ENCODE data around the gene KIF16B. TPM values are rescaled to one million over a fixed set of nuclear protein-coding genes. Genes with fewer than 3 reads are reported as not detected.

The KIF16B gene
- total RNA-seq, 1 donor from 2014 or later, result 7.0 TPM

DNA sequence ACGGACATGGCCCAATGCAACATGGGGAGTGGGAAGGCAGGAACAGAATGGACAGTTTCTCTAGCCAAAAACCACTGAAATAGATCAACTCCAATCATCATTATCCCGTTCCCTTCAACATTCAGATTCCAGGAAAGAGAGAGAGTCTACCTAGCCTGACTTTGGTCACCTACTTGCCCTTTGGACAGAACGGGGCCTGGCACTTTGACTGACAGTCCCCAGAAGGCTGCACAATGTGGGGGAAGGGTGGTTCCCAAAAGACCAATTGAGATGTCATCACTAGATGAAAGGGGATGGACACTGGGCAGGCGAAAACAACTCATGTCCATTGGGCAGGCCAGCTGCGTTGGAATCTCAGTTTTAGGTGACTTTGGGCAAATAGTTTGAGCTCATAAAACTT is 15.0 kb upstream of the KIF16B start:
- H4K20me1 ChIP-seq (ENCODE audit: insufficient read depth, low read length), result no peaks in the 10 kb centered on the region
- no peak overlapping the region for H3K27ac ChIP-seq (ENCODE audit: low read depth, low read length)
- TF ChIP-seq CTCF (IDR thresholded peaks at IDR 0.05; ENCODE audit: insufficient read depth, low read depth, low read length), result no peak
- TF ChIP-seq EZH2 (IDR thresholded peaks at IDR 0.05; ENCODE audit: insufficient read depth, low read length), result no peak
- H3K4me3 Mint-ChIP-seq (ENCODE audit: unreplicated experiment), result no peak overlapping the region
- no peaks in the 10 kb centered on the region for H3K79me2 ChIP-seq (ENCODE audit: insufficient read depth, low read length)
- peaks cover 1% of the 10 kb centered on the region for H3K9me3 Mint-ChIP-seq (ENCODE audit: unreplicated experiment)
- no peak overlapping the region for H3K9ac ChIP-seq (ENCODE audit: low read length)
- H2AFZ ChIP-seq (ENCODE audit: low read depth, low read length), result no peak overlapping the region
- H3K9me3 ChIP-seq (ENCODE audit: insufficient read depth, low read depth, low read length), result no peaks in the 10 kb centered on the region
- DNase-seq (ENCODE audit: low read depth) (no peak), FAIRE-seq (no peak)
- no peaks in the 10 kb centered on the region for H3K36me3 ChIP-seq (ENCODE audit: insufficient read depth, low read length)
- H3K4me2 ChIP-seq (ENCODE audit: low read length), result no peak overlapping the region
- no peaks in the 10 kb centered on the region for H3K4me1 ChIP-seq (ENCODE audit: insufficient read depth, low read length)
- no peak overlapping the region for H3K4me3 ChIP-seq (ENCODE audit: insufficient read depth, low read depth, low read length)
- no peaks in the 10 kb centered on the region for H3K27me3 ChIP-seq (ENCODE audit: insufficient read depth, low read length)
- no peaks in the 10 kb centered on the region for H3K36me3 Mint-ChIP-seq (ENCODE audit: low read depth, unreplicated experiment)
- peaks cover 7% of the 10 kb centered on the region for H3K27me3 Mint-ChIP-seq (ENCODE audit: low read depth, unreplicated experiment)
- H3K4me1 Mint-ChIP-seq (ENCODE audit: low read depth, unreplicated experiment), result no peaks in the 10 kb centered on the region
- H3K27ac Mint-ChIP-seq (ENCODE audit: unreplicated experiment), result no peak overlapping the region

DNA sequence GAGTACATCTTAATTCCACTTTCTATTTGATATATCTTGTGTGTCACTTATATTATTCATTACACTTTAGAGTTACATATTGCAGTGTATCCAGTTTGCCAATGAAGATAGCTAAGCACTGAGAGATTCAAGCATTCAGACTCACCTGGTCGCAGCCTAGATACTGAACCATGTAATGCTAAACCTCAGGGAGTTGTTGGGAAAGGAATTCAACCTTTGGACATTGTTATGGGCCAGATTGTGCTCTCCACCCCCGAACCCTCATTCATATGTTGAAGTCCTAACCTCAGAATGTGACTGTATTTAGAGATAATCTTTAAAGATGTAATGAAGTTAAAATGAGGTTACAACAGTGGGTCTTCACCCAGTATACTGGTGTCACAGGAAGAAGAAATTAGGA is 13.8 kb upstream of the KIF16B start:
- Histone ChIP-seq H3K9me3 (ENCODE audit: insufficient read depth, low read depth, low read length) (no peaks in the 10 kb centered on the region), H3K27ac (ENCODE audit: low read depth, low read length) (no peak overlapping the region), H4K20me1 (ENCODE audit: insufficient read depth, low read length) (no peaks in the 10 kb centered on the region), H3K79me2 (ENCODE audit: insufficient read depth, low read length) (no peaks in the 10 kb centered on the region), H3K4me1 (ENCODE audit: insufficient read depth, low read length) (no peaks in the 10 kb centered on the region), H2AFZ (ENCODE audit: low read depth, low read length) (no peak overlapping the region), H3K9ac (ENCODE audit: low read length) (no peak overlapping the region), H3K27me3 (ENCODE audit: insufficient read depth, low read length) (no peaks in the 10 kb centered on the region), H3K36me3 (ENCODE audit: insufficient read depth, low read length) (no peaks in the 10 kb centered on the region), H3K4me3 (ENCODE audit: insufficient read depth, low read depth, low read length) (no peak overlapping the region), H3K4me2 (ENCODE audit: low read length) (no peak overlapping the region)
- Mint-ChIP-seq H3K9me3 (ENCODE audit: unreplicated experiment) (peaks cover 1% of the 10 kb centered on the region), H3K4me1 (ENCODE audit: low read depth, unreplicated experiment) (no peaks in the 10 kb centered on the region), H3K4me3 (ENCODE audit: unreplicated experiment) (no peak overlapping the region), H3K27ac (ENCODE audit: unreplicated experiment) (no peak overlapping the region), H3K36me3 (ENCODE audit: low read depth, unreplicated experiment) (no peaks in the 10 kb centered on the region), H3K27me3 (ENCODE audit: low read depth, unreplicated experiment) (peaks cover 7% of the 10 kb centered on the region)
- DNase-seq (ENCODE audit: low read depth) (no peak), FAIRE-seq (no peak)
- TF ChIP-seq CTCF (IDR thresholded peaks at IDR 0.05; ENCODE audit: insufficient read depth, low read depth, low read length) (no peak), EZH2 (IDR thresholded peaks at IDR 0.05; ENCODE audit: insufficient read depth, low read length) (no peak)

GRCh38 chr20:16583474-16583873 is 10.2 kb upstream of the KIF16B start:
- peaks cover 7% of the 10 kb centered on the region for H3K27me3 Mint-ChIP-seq (ENCODE audit: low read depth, unreplicated experiment)

More at GRCh38 chr20:16583474-16583873, 10.2 kb upstream of the KIF16B start:
- TF ChIP-seq EZH2 (IDR thresholded peaks at IDR 0.05; ENCODE audit: insufficient read depth, low read length) (no peak), CTCF (IDR thresholded peaks at IDR 0.05; ENCODE audit: insufficient read depth, low read depth, low read length) (no peak)
- no peaks in the 10 kb centered on the region for H3K79me2 ChIP-seq (ENCODE audit: insufficient read depth, low read length)
- no peak overlapping the region for H3K4me2 ChIP-seq (ENCODE audit: low read length)
- H3K4me3 Mint-ChIP-seq (ENCODE audit: unreplicated experiment), result no peak overlapping the region
- H3K27me3 ChIP-seq (ENCODE audit: insufficient read depth, low read length), result no peaks in the 10 kb centered on the region
- H3K36me3 ChIP-seq (ENCODE audit: insufficient read depth, low read length), result no peaks in the 10 kb centered on the region
- H2AFZ ChIP-seq (ENCODE audit: low read depth, low read length), result no peak overlapping the region
- H3K4me3 ChIP-seq (ENCODE audit: insufficient read depth, low read depth, low read length), result no peak overlapping the region
- H4K20me1 ChIP-seq (ENCODE audit: insufficient read depth, low read length), result no peaks in the 10 kb centered on the region
- H3K4me1 Mint-ChIP-seq (ENCODE audit: low read depth, unreplicated experiment), result peaks cover 13% of the 10 kb centered on the region
- no peak overlapping the region for H3K27ac ChIP-seq (ENCODE audit: low read depth, low read length)
- no peak overlapping the region for H3K9ac ChIP-seq (ENCODE audit: low read length)
- FAIRE-seq, result no peak
- H3K4me1 ChIP-seq (ENCODE audit: insufficient read depth, low read length), result no peaks in the 10 kb centered on the region
- H3K27ac Mint-ChIP-seq (ENCODE audit: unreplicated experiment), result no peak overlapping the region
- H3K36me3 Mint-ChIP-seq (ENCODE audit: low read depth, unreplicated experiment), result no peaks in the 10 kb centered on the region
- H3K9me3 Mint-ChIP-seq (ENCODE audit: unreplicated experiment), result no peaks in the 10 kb centered on the region
- no peaks in the 10 kb centered on the region for H3K9me3 ChIP-seq (ENCODE audit: insufficient read depth, low read depth, low read length)
- no peak for DNase-seq (ENCODE audit: low read depth)

Data from astrocyte (in vitro differentiated cells and primary cell).